DOHH2 (cell line): ENCODE results near the gene AKR1B1.

Source experiments
- CTCF ChIP-seq: fragments of 200-600 bp; sonication (generic); IDR thresholded peaks from one replicate; pipeline ENCODE4 v1.5.1; 2014; ENCODE audit warnings: antibody characterized with exemption, mild to moderate bottlenecking, low read depth, low read length; ENCODE audit not compliant: poor library complexity, severe bottlenecking
- EZH2phosphoT487 ChIP-seq: fragments of 200-600 bp; sonication (generic); IDR thresholded peaks from 2 replicates; pipeline ENCODE4 v1.6.1; 2017; ENCODE audit warnings: borderline replicate concordance, mild to moderate bottlenecking, antibody characterized with exemption, low read length, moderate library complexity, mixed read lengths

DNA sequence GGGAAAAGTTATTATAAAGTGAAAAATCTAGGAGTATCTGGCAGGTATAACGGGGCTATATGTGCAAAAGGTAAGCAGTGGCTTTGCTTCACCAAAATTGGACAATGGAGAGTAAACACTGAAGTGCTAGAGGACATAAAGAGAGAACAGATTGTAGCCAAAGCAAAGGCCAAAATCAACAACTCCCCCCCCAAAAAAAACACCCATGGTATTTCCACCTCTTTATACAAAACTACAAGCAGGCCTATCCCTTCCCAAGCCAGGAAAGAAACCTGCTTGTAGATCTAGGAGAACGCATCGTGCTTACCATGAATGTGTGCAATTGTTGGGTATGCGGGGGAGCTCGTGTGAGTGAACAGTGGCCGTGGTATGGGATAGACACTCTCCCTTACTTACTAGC is 9.2 kb upstream of the AKR1B1 start:
- TF ChIP-seq CTCF (no peak), EZH2phosphoT487 (no peak)
